ENCODE data around the gene TGFBR3. TPM values are rescaled to one million over a fixed set of nuclear protein-coding genes. Genes with fewer than 3 reads are reported as not detected.

The TGFBR3 gene
- total RNA-seq, 1 donor from 2014 or later = 158 TPM

- DNase-seq (ENCODE audit: low spot score) = no peak
These were observed 102.4 kb downstream of the TGFBR3 start for GRCh38 chr1:91783423-91784170.

- DNase-seq (ENCODE audit: low spot score) = no peak
These were observed 103.9 kb downstream of the TGFBR3 start for GRCh38 chr1:91781901-91782622.

- DNase-seq (ENCODE audit: low spot score) = no peak
These were observed 104.6 kb downstream of the TGFBR3 start for GRCh38 chr1:91781371-91781825.

GRCh38 chr1:91779548-91780021 lies 106.4 kb downstream of the TGFBR3 start:
- no peak for DNase-seq (ENCODE audit: low spot score)

GRCh38 chr1:91778964-91779363 lies 107.0 kb downstream of the TGFBR3 start:
- DNase-seq (ENCODE audit: low spot score) = no peak

- no peak for DNase-seq (ENCODE audit: low spot score)
These were observed 108.2 kb downstream of the TGFBR3 start for GRCh38 chr1:91777630-91778300.

- DNase-seq (ENCODE audit: low spot score) = no peak
These were observed 108.8 kb downstream of the TGFBR3 start for GRCh38 chr1:91777196-91777595.

- no peak for DNase-seq (ENCODE audit: low spot score)
These were observed 109.7 kb downstream of the TGFBR3 start for GRCh38 chr1:91776068-91776794.

- no peak for DNase-seq (ENCODE audit: low spot score)
These were observed 110.7 kb downstream of the TGFBR3 start for GRCh38 chr1:91775227-91775626.

- no peak for DNase-seq (ENCODE audit: low spot score)
These were observed 111.3 kb downstream of the TGFBR3 start for GRCh38 chr1:91774520-91775203.

- no peak for DNase-seq (ENCODE audit: low spot score)
These were observed 114.2 kb downstream of the TGFBR3 start for GRCh38 chr1:91771717-91772116.

- no peak for DNase-seq (ENCODE audit: low spot score)
These were observed 115.2 kb downstream of the TGFBR3 start for GRCh38 chr1:91770667-91771268.

- DNase-seq (ENCODE audit: low spot score) = no peak
These were observed 116.2 kb downstream of the TGFBR3 start for GRCh38 chr1:91769742-91770141.

- DNase-seq (ENCODE audit: low spot score) = no peak
These were observed 116.9 kb downstream of the TGFBR3 start for GRCh38 chr1:91768786-91769725.

- DNase-seq (ENCODE audit: low spot score) = no peak
These were observed 117.8 kb downstream of the TGFBR3 start for GRCh38 chr1:91768120-91768519.

- no peak for DNase-seq (ENCODE audit: low spot score)
These were observed 119.1 kb downstream of the TGFBR3 start for GRCh38 chr1:91766883-91767282.

GRCh38 chr1:91765880-91766443 lies 120.0 kb downstream of the TGFBR3 start:
- no peak for DNase-seq (ENCODE audit: low spot score)

GRCh38 chr1:91765293-91765692 lies 120.7 kb downstream of the TGFBR3 start:
- DNase-seq (ENCODE audit: low spot score) = no peak

Data from mesenteric fat pad (tissue), 1 donor.